Stimulated activated naive CD8-positive, alpha-beta T cell treated with anti-CD3 and anti-CD28 coated beads, Interleukin-15, Interleukin-2, amounts not matched to agents 100 ng/mL and 50 ng/mL, for 24 hours (primary cell): ENCODE data around the gene ESR1.

ENCODE experiments used
- H3K27ac Mint-ChIP-seq: one replicate; pipeline ENCODE4 v1.8.0; 2021; ENCODE audit warnings: mild to moderate bottlenecking, mixed read lengths
- H3K27me3 Mint-ChIP-seq: one replicate; pipeline ENCODE4 v1.8.0; 2021; ENCODE audit warnings: mixed read lengths
- H3K36me3 Mint-ChIP-seq: one replicate; pipeline ENCODE4 v1.8.0; 2021; ENCODE audit warnings: low read depth, mixed read lengths
- H3K4me1 Mint-ChIP-seq: one replicate; pipeline ENCODE4 v1.8.0; 2021; ENCODE audit warnings: low read depth, mixed read lengths
- H3K4me3 Mint-ChIP-seq: one replicate; pipeline ENCODE4 v1.8.0; 2021; ENCODE audit warnings: mild to moderate bottlenecking, mixed read lengths
- H3K9me3 Mint-ChIP-seq: one replicate; pipeline ENCODE4 v1.8.0; 2021; ENCODE audit warnings: mixed read lengths

The ESR1 gene

DNA sequence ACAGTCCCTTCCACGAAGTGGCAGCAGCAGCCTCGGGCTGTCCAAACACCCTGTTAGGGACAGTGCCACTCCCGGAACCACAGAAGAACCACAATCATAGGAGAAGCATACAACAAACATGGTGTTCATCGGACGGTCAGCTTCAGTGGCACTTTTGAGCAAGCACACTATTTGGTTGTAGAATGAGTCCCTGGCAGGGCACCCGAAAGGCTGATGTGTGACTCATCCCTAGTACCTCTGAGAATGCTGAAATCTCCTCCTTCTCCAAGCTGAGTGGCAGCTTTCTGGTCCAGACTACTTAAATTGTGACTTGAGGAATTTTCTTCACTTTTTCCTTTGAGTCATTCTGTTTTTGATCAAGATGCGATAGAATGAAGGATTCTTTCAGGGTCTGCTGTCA is 282.5 kb downstream of the ESR1 start:
- Mint-ChIP-seq H3K4me1 (no peaks in the 10 kb centered on the region), H3K9me3 (no peaks in the 10 kb centered on the region), H3K36me3 (no peaks in the 10 kb centered on the region)

DNA sequence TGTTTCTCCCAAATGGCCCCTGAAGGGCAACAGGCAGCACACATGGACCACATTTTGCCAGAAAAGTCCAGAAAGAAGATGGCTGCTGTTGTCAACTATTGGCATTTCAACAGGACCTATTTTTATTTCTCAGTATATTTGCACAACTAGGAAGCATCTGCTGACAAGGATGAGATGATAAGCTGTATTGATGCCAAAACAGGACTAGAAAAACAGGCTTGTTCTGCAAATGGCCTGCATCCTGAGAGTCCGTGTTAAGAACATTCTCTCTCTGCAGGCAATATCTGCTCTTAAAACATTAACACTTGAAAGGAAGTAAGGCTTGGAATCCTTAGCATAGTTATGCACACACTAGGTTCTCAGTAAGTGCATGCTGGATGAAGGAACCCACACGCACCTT is 283.7 kb downstream of the ESR1 start:
- Mint-ChIP-seq H3K4me3 (no peak overlapping the region), H3K27ac (no peak overlapping the region), H3K9me3 (no peaks in the 10 kb centered on the region), H3K36me3 (no peaks in the 10 kb centered on the region), H3K4me1 (no peaks in the 10 kb centered on the region), H3K27me3 (no peaks in the 10 kb centered on the region)

More for the DNA sequence above, 282.5 kb downstream of the ESR1 start:
- Mint-ChIP-seq H3K4me3 (no peak overlapping the region), H3K27ac (no peak overlapping the region), H3K27me3 (no peaks in the 10 kb centered on the region)

DNA sequence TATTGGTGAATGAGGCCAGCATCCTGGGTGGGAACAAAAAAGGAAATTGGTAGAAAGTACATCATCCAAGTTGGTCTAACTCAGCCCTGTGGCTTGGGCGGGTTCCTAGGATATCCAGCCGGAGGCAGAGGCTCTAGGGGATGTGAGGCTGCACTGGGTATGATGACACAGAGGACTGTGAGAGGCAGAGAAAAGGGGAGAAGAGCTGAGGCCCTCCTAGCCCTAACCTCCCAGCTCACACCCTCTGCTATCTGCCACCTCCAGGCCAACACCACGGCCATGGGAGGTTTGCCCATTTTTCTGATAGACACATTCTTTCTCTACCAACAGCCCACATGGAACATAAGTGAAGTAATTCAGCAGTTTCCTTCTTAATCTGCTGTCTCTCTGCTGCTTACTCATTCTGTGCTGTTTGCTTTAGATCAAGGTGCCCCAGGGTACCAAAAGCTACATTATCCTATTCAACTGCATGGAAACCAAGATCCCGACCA is 284.4 kb downstream of the ESR1 start:
- no peaks in the 10 kb centered on the region for H3K27me3 Mint-ChIP-seq
- H3K9me3 Mint-ChIP-seq: no peaks in the 10 kb centered on the region
- no peak overlapping the region for H3K4me3 Mint-ChIP-seq
- no peaks in the 10 kb centered on the region for H3K4me1 Mint-ChIP-seq
- no peak overlapping the region for H3K27ac Mint-ChIP-seq
- no peaks in the 10 kb centered on the region for H3K36me3 Mint-ChIP-seq

DNA sequence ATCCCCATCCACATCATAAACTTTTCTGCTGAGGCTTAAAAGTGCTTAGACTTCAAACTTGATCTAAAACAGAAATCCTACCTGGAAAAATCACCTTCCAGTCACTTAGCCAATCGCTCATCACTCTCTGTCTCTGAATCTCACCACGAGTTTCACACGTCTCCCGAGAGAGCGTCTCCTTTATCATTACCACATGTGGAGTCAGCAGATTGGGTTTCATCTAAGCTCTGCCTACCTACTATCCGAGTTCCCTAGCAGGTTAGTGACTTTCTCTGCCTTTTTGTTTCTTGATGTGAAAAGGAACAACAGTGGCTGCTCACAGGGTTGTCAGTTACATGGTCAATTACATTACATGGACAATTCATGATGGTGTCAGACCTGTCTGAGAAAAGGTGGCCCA is 286.2 kb downstream of the ESR1 start:
- Mint-ChIP-seq H3K36me3 (no peaks in the 10 kb centered on the region), H3K27me3 (no peaks in the 10 kb centered on the region), H3K4me1 (no peaks in the 10 kb centered on the region), H3K9me3 (no peaks in the 10 kb centered on the region), H3K4me3 (no peak overlapping the region), H3K27ac (no peak overlapping the region)

DNA sequence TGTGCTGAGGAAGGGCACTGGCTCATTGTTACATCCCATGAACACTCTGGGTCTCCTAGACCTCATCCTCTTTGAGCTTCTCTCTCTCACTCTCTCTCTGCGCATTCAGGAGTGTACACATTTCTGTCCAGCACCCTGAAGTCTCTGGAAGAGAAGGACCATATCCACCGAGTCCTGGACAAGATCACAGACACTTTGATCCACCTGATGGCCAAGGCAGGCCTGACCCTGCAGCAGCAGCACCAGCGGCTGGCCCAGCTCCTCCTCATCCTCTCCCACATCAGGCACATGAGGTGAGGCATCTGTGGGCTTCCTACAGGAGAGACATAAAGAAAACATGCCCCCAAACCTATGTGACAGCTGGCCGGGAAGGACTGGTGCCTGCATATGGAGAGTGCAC is 286.8 kb downstream of the ESR1 start:
- Mint-ChIP-seq H3K9me3 (no peaks in the 10 kb centered on the region), H3K36me3 (no peaks in the 10 kb centered on the region), H3K27ac (no peak overlapping the region), H3K4me1 (no peaks in the 10 kb centered on the region), H3K27me3 (no peaks in the 10 kb centered on the region), H3K4me3 (no peak overlapping the region)

DNA sequence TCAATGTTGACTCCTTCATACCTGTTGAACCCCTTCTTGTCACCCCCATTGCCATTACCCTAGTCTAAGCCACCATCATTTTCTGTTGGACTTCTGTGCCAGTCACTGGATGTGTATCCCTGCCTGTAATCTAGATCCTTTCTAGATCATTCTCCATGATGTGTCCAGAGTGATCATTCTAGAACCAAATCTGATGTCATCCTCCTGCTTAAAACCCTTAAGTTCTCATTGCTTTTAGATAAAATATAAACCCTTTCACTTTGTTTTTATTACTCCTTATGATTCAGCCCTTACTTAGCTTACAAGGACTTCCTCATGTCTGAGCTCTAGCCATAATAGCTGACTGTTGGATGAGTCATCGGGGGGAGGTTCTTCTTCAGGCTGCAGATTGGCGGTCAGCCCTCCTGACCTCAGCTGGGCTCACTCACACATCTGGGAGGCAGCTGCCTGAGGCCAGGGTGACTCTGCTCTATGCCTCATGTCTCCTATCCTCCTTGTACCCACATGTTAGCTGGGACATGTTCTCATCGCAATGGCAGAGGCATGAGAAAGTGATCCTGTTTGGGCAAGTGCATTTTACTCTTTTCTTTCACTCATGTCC is 287.6 kb downstream of the ESR1 start:
- Mint-ChIP-seq H3K4me3 (no peak overlapping the region), H3K9me3 (no peaks in the 10 kb centered on the region), H3K36me3 (no peaks in the 10 kb centered on the region), H3K4me1 (no peaks in the 10 kb centered on the region), H3K27ac (no peak overlapping the region), H3K27me3 (no peaks in the 10 kb centered on the region)

DNA sequence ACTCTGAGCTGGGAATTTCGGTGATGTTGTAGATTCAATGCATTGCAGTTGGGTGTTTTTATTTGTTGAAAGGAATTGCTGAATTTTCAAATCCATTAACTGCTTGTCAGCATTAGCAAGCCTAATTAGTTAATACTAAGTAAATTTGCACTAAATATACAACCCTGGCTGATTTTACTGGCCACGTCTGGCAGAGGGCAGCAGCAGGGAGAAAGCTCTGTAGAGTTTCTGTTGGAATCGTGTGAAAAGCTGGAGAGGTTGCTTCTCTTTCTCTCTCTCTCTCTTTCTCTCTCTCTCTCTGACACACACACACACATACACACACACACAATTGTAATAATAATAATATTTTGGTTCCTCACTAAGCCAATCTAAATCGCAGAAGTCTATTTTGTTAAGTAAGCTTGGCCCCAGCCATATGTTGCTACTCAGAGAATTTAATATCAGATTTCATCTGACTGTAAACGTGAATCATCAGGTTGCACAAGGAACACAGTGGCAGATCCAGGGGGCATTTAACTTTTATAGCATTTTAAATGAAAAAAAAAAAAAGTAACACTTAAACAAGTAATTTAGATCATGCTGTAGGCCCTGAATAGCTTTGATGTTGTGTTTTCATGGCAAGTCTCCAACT is 289.5 kb downstream of the ESR1 start:
- Mint-ChIP-seq H3K27me3 (no peaks in the 10 kb centered on the region), H3K36me3 (no peaks in the 10 kb centered on the region), H3K4me1 (no peaks in the 10 kb centered on the region), H3K27ac (no peak overlapping the region), H3K4me3 (no peak overlapping the region), H3K9me3 (no peaks in the 10 kb centered on the region)

DNA sequence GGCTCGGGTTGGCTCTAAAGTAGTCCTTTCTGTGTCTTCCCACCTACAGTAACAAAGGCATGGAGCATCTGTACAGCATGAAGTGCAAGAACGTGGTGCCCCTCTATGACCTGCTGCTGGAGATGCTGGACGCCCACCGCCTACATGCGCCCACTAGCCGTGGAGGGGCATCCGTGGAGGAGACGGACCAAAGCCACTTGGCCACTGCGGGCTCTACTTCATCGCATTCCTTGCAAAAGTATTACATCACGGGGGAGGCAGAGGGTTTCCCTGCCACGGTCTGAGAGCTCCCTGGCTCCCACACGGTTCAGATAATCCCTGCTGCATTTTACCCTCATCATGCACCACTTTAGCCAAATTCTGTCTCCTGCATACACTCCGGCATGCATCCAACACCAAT is 291.2 kb downstream of the ESR1 start:
- Mint-ChIP-seq H3K36me3 (no peaks in the 10 kb centered on the region), H3K9me3 (no peaks in the 10 kb centered on the region), H3K4me1 (no peaks in the 10 kb centered on the region), H3K27ac (no peak overlapping the region), H3K27me3 (no peaks in the 10 kb centered on the region), H3K4me3 (no peak overlapping the region)

DNA sequence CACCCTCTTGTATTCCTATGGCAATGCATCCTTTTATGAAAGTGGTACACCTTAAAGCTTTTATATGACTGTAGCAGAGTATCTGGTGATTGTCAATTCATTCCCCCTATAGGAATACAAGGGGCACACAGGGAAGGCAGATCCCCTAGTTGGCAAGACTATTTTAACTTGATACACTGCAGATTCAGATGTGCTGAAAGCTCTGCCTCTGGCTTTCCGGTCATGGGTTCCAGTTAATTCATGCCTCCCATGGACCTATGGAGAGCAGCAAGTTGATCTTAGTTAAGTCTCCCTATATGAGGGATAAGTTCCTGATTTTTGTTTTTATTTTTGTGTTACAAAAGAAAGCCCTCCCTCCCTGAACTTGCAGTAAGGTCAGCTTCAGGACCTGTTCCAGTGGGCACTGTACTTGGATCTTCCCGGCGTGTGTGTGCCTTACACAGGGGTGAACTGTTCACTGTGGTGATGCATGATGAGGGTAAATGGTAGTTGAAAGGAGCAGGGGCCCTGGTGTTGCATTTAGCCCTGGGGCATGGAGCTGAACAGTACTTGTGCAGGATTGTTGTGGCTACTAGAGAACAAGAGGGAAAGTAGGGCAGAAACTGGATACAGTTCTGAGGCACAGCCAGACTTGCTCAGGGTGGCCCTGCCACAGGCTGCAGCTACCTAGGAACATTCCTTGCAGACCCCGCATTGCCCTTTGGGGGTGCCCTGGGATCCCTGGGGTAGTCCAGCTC is 292.1 kb downstream of the ESR1 start:
- H3K9me3 Mint-ChIP-seq: no peaks in the 10 kb centered on the region
- H3K36me3 Mint-ChIP-seq: no peaks in the 10 kb centered on the region
- H3K4me3 Mint-ChIP-seq: no peak overlapping the region
- no peaks in the 10 kb centered on the region for H3K27me3 Mint-ChIP-seq
- H3K4me1 Mint-ChIP-seq: no peaks in the 10 kb centered on the region
- no peak overlapping the region for H3K27ac Mint-ChIP-seq

DNA sequence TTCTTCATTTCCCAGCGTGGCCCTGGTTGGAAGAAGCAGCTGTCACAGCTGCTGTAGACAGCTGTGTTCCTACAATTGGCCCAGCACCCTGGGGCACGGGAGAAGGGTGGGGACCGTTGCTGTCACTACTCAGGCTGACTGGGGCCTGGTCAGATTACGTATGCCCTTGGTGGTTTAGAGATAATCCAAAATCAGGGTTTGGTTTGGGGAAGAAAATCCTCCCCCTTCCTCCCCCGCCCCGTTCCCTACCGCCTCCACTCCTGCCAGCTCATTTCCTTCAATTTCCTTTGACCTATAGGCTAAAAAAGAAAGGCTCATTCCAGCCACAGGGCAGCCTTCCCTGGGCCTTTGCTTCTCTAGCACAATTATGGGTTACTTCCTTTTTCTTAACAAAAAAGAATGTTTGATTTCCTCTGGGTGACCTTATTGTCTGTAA is 292.7 kb downstream of the ESR1 start:
- Mint-ChIP-seq H3K4me1 (no peaks in the 10 kb centered on the region), H3K27me3 (no peaks in the 10 kb centered on the region), H3K4me3 (no peak overlapping the region), H3K27ac (no peak overlapping the region), H3K9me3 (no peaks in the 10 kb centered on the region), H3K36me3 (no peaks in the 10 kb centered on the region)

DNA sequence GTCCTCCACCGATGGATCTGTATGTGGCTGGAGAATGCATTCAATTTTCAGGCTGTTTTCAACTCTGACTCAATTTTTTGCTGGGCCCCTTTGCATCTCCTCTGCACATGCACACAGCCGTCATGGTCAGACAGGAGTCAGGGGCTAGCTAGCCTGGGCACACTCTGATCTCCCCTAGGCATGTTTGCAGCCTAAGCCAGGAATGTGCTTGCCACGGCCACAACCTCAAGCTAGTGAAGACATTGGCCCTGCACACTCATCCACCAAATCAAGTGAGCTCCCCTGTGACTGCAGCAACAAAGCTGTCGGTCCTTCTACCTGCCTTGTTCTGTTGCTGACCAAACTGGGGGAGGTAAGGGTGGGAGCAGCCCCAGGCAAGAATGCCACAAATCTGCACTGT is 300.5 kb downstream of the ESR1 start:
- H3K27ac Mint-ChIP-seq: no peak overlapping the region
- no peaks in the 10 kb centered on the region for H3K4me1 Mint-ChIP-seq
- no peaks in the 10 kb centered on the region for H3K9me3 Mint-ChIP-seq
- H3K4me3 Mint-ChIP-seq: no peak overlapping the region
- H3K36me3 Mint-ChIP-seq: no peaks in the 10 kb centered on the region
- H3K27me3 Mint-ChIP-seq: peaks cover 6% of the 10 kb centered on the region

DNA sequence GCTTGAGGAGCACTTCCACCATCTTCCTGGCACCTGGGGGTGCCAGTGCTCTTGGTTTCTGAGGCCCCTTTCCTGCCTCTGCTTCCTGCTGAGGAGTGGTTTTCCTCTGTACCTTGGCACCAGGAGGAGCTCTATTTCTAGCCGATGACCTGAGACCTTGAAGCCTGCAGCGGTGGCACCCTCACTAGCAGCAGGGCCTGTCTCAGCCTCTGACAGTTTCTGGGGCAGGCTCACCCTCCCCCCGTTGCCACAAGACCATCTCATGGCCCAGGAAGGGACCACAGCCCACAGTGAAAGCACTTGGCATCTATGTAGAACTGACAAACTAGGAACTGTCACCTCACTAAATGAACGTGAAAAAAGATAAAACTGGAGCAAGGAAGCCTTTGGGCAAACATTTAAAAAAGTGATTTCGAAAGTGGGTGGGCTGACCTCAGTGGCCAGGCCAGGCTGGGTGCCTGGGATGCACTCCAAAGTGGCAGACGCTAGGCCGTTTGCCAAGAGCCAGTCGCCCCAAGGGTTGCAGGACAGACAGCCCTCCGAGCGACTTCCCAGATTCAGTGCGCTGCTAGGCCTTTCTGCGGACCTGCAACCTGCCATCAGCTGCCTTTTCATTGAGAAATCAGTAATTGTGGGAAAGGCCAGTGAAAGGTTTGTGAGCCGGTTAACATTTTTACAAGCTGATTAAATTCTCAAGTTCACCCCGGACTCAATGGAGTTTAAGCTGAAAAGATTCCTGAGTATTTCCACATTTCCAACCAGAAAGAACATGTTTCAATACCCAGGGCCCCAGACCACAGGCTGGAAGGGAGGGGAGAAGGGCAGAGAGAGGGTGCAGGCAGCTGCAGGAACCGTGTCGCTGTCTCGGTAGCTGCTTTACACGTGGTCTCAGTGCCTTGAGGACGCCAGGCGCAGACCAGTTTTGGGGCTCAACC is 303.7 kb downstream of the ESR1 start:
- Mint-ChIP-seq H3K4me3 (no peak overlapping the region), H3K27me3 (peaks cover 6% of the 10 kb centered on the region), H3K4me1 (no peaks in the 10 kb centered on the region), H3K36me3 (no peaks in the 10 kb centered on the region), H3K9me3 (no peaks in the 10 kb centered on the region), H3K27ac (no peak overlapping the region)

DNA sequence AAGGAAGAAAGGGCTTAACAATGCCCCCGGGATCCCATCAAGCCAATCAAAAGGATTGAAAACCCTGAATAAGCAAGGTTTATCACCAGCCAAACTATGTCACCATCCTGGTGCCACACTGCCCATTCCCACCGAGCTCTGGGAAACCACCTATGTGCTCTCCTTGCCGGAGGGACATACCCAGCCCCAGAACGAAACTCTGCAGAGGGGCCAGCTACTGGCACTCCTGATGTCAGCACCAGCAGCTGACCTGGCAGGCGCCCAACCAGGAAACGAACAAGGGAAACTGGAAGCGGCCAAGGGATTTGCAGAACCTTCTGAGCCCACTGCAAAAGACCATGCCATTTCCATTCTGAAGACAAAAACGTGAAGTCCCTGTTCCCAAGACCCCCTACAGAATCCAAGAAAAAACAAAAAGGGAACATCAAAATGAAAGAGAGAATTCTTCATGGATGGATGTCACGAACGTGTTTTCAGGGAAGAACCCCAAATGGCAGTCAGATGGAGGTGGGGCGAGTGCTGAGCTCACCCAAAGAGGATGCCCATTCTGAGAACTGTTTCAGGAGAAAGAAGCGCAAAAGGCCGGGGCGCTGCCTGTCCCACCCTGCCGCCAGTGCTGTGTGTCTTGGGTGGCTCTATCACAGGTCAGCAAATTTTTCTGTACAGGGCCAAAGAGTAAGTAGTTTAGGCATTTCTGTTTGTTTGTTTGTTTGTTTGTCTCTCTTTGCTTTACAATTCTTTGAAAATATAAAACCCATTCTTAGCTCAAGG is 305.2 kb downstream of the ESR1 start:
- H3K9me3 Mint-ChIP-seq: no peaks in the 10 kb centered on the region
- H3K27ac Mint-ChIP-seq: no peak overlapping the region
- no peaks in the 10 kb centered on the region for H3K36me3 Mint-ChIP-seq
- H3K4me1 Mint-ChIP-seq: no peaks in the 10 kb centered on the region
- peaks cover 6% of the 10 kb centered on the region for H3K27me3 Mint-ChIP-seq
- no peak overlapping the region for H3K4me3 Mint-ChIP-seq
